Keratinocyte (primary cell): ENCODE results near the gene PFKFB3. TPM values are rescaled to one million over a fixed set of nuclear protein-coding genes. Genes with fewer than 3 reads are reported as not detected.

Source experiments
- DNase-seq: peaks from one replicate; pipeline ENCODE4 v3.0.0-alpha.2; 2011; ENCODE audit warnings: low read depth, missing footprints, low spot score
- FAIRE-seq: peaks from 2 replicates; lab custom pipeline; 2011; peaks lifted over from hg19 to GRCh38; lab: Jason Lieb, UNC
- H2AFZ ChIP-seq: 2 replicates; pipeline ENCODE4 v1.6.0; 2012; ENCODE audit warnings: low read length, control low read depth, inconsistent platforms; ENCODE audit not compliant: control insufficient read depth
- H3K27ac ChIP-seq: 2 replicates; pipeline ENCODE4 v1.5.1; 2011; ENCODE audit warnings: low read length; ENCODE audit not compliant: control insufficient read depth, insufficient read depth
- H3K27me3 ChIP-seq: 3 replicates; pipeline ENCODE4 v1.6.0; 2011; ENCODE audit warnings: low read length; ENCODE audit not compliant: control insufficient read depth, insufficient read depth; ENCODE audit errors: extremely low read depth
- H3K36me3 ChIP-seq, 2 experiments: 2 replicates in 1 of 2; 3 replicates in 1 of 2; pipeline ENCODE4 v1.5.1; 2011; ENCODE audit warnings: low read length in 2 of 2, mild to moderate bottlenecking in 1 of 2; ENCODE audit not compliant: control insufficient read depth in 2 of 2, insufficient read depth in 2 of 2; ENCODE audit errors: extremely low read depth in 1 of 2
- H3K4me1 ChIP-seq: 3 replicates; pipeline ENCODE4 v1.5.1; 2011; ENCODE audit warnings: low read length; ENCODE audit not compliant: control insufficient read depth, insufficient read depth; ENCODE audit errors: extremely low read depth
- H3K4me2 ChIP-seq: 3 replicates; pipeline ENCODE4 v1.6.0; 2011; ENCODE audit warnings: low read depth, low read length; ENCODE audit not compliant: control insufficient read depth, insufficient read depth; ENCODE audit errors: extremely low read depth
- H3K4me3 ChIP-seq, 3 experiments: fragments of 200-600 bp in 1 of 3; sonication (generic) in 1 of 3; 2 replicates in 2 of 3; 3 replicates in 1 of 3; pipeline ENCODE4 v1.5.1; 2011 to 2016; ENCODE audit warnings: low read length in 3 of 3, mild to moderate bottlenecking in 3 of 3, control low read depth in 2 of 3, inconsistent platforms in 1 of 3, low read depth in 1 of 3, mixed read lengths in 1 of 3, mixed run types in 1 of 3, moderate library complexity in 1 of 3; ENCODE audit not compliant: control insufficient read depth in 2 of 3, insufficient read depth in 2 of 3; ENCODE audit errors: extremely low read depth in 1 of 3
- H3K79me2 ChIP-seq: 2 replicates; pipeline ENCODE4 v1.6.0; 2012; ENCODE audit warnings: low read length; ENCODE audit not compliant: control insufficient read depth, insufficient read depth
- H3K9ac ChIP-seq: 3 replicates; pipeline ENCODE4 v1.6.0; 2011; ENCODE audit warnings: low read length; ENCODE audit not compliant: control insufficient read depth, insufficient read depth; ENCODE audit errors: extremely low read depth
- H3K9me1 ChIP-seq: 3 replicates; pipeline ENCODE4 v1.6.0; 2011; ENCODE audit warnings: low read length; ENCODE audit not compliant: control insufficient read depth, insufficient read depth; ENCODE audit errors: extremely low read depth
- H3K9me3 ChIP-seq: 2 replicates; pipeline ENCODE4 v1.5.1; 2012; ENCODE audit warnings: low read depth, low read length; ENCODE audit not compliant: control insufficient read depth
- H4K20me1 ChIP-seq: 3 replicates; pipeline ENCODE4 v1.6.0; 2011; ENCODE audit warnings: low read length; ENCODE audit not compliant: control insufficient read depth, insufficient read depth; ENCODE audit errors: extremely low read depth
- EZH2 ChIP-seq: IDR thresholded peaks from one replicate; pipeline ENCODE4 v1.6.1; 2012; ENCODE audit warnings: inconsistent platforms, mild to moderate bottlenecking, low read length, moderate library complexity
- dilution Hi-C: fragments of 300-500 bp; cut with MboI; formaldehyde crosslinking; loops from one replicate; pipeline ENCODE4 v1.7.0; 2020; ENCODE audit warnings: low sequenced_read_pairs; ENCODE audit not compliant: extremely low pct_ligation_motif_present
- polyA plus RNA-seq, 5 experiments: library from polyadenylated mRNA; depleted of rRNA in 3 of 5; stranded (reverse) in 3 of 5; stranded (forward) in 1 of 5; unstranded in 1 of 5; fragments of >200 nt; gene quantifications; 1 replicate in 1 of 5; 2 replicates in 3 of 5; 3 replicates in 1 of 5; pipeline versions ENCODE4 v1.2.1 to v1.2.3, GENCODE V29; 2011 to 2012; ENCODE audit warnings: missing spikeins in 2 of 5, low read depth in 1 of 5, low replicate concordance in 1 of 5
- TF ChIP-seq, protein P1 (sequence below), 3 experiments: IDR thresholded peaks in 1 of 3; conservative IDR thresholded peaks in 1 of 3; optimal IDR thresholded peaks in 1 of 3; 2 replicates in 2 of 3; 3 replicates in 1 of 3; pipeline versions ENCODE3 to v1.5.1; 2011; ENCODE audit warnings: low read length in 3 of 3, mild to moderate bottlenecking in 3 of 3, moderate library complexity in 2 of 3, control low read depth in 1 of 3, inconsistent platforms in 1 of 3; ENCODE audit not compliant: insufficient read depth in 2 of 3; ENCODE audit errors: extremely low read depth in 1 of 3

PFKFB3 gene
- polyA plus RNA-seq, 1 donor (not counting 4 experiments of a cell fraction or from before 2014, with no cell fraction given), result 18.6 TPM

DNA sequence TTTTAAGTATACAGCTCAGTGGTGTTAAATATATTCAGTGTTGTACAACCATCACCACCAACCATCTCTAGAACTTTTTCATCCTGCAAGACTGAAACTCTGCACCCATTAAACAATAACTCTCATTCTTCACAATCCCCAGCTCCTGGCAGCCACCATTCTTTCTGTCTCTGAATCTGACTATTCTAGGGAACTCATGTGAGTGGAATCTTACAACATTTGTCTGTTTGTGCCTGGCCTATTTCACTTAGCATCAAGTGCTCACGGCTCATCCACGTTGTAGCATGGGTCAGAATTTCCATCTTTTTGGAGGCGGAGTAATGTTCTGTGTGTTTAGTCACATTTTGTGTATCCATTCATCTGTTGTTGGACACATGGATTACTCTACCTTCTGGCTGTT, 40.8 kb upstream of the PFKFB3 start:
- Histone ChIP-seq H3K9ac (no peak overlapping the region), H2AFZ (no peak overlapping the region), H3K27me3 (no peaks in the 10 kb centered on the region), H4K20me1 (no peaks in the 10 kb centered on the region), H3K36me3 (peaks cover 0 to 6% of the 10 kb centered on the region in 2 experiments), H3K4me3 (no peak overlapping the region), H3K4me2 (no peak overlapping the region), H3K79me2 (peaks cover 32% of the 10 kb centered on the region), H3K4me1 (peaks cover 13% of the 10 kb centered on the region), H3K9me3 (no peaks in the 10 kb centered on the region), H3K27ac (no peak overlapping the region), H3K9me1 (no peaks in the 10 kb centered on the region)
- DNase-seq, result no peak
- dilution Hi-C loops, result no loop called here
- FAIRE-seq, result no peak
- no peak for TF ChIP-seq EZH2
- TF ChIP-seq, protein P1, sequence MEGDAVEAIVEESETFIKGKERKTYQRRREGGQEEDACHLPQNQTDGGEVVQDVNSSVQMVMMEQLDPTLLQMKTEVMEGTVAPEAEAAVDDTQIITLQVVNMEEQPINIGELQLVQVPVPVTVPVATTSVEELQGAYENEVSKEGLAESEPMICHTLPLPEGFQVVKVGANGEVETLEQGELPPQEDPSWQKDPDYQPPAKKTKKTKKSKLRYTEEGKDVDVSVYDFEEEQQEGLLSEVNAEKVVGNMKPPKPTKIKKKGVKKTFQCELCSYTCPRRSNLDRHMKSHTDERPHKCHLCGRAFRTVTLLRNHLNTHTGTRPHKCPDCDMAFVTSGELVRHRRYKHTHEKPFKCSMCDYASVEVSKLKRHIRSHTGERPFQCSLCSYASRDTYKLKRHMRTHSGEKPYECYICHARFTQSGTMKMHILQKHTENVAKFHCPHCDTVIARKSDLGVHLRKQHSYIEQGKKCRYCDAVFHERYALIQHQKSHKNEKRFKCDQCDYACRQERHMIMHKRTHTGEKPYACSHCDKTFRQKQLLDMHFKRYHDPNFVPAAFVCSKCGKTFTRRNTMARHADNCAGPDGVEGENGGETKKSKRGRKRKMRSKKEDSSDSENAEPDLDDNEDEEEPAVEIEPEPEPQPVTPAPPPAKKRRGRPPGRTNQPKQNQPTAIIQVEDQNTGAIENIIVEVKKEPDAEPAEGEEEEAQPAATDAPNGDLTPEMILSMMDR (optimal IDR thresholded peaks at IDR 0.05 in 1 of 3, IDR thresholded peaks at IDR 0.05 in 1 of 3, conservative IDR thresholded peaks at IDR 0.05 in 1 of 3; ENCODE audit: extremely low read depth in 1 of 3, insufficient read depth in 2 of 3, low read length in 3 of 3), result no peak

DNA sequence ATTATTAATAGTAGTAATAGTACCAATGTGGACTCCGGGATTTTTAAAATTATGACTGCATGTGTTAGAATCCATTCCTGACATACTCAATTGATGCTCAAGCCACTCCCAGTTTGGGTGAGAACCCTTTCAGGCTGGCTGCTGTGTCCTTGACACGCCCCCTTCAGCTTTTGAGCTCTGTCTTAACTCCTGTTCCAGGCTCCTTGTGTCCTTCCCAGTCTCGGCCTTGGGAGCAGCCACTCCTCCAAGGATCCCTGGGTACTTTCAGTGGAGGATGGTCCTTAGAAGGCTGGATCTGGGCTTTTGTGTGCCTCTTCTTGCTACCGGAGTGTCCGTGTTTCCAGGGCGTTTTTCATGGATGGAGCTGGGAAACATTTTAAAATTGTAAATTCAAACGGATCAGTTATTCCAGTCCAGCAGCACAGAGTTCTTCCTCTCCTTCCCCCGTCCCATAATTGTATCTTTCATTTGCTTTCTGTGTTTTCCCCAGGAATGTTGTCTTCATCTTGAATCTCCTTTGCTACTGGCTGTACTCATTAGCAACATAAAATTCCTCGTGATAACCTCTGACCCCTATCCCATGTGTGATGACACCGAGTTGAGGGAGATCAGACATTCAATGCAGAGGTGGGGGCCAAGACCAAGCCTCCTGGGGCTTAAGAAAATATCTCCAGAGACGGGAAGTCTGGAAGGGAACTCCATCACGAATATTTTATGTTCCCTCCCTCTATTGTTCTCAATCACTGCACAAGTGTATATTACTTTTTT, 40.0 kb upstream of the PFKFB3 start:
- Histone ChIP-seq H3K4me2 (peak overlapping the region; percentile 77), H3K36me3 (peaks cover 0 to 9% of the 10 kb centered on the region in 2 experiments), H3K27ac (peak overlapping the region; percentile 43), H2AFZ (peak overlapping the region; percentile 80), H3K4me1 (peaks cover 13% of the 10 kb centered on the region), H3K9me1 (no peaks in the 10 kb centered on the region), H3K9ac (peak overlapping the region; percentile 56), H3K79me2 (peaks cover 39% of the 10 kb centered on the region), H3K4me3 (peak overlapping the region in 2 of 3 experiments; percentile 63 to 96), H4K20me1 (no peaks in the 10 kb centered on the region), H3K9me3 (no peaks in the 10 kb centered on the region), H3K27me3 (no peaks in the 10 kb centered on the region)
- FAIRE-seq (no peak), DNase-seq (no peak)
- dilution Hi-C loops, result no loop called here
- TF ChIP-seq EZH2, result no peak
- TF ChIP-seq, protein P1 (optimal IDR thresholded peaks at IDR 0.05 in 1 of 3, IDR thresholded peaks at IDR 0.05 in 1 of 3, conservative IDR thresholded peaks at IDR 0.05 in 1 of 3; ENCODE audit: extremely low read depth in 1 of 3, insufficient read depth in 2 of 3, low read length in 3 of 3), result no peak
